ENCODE measurements around the gene RBM38. TPM values are rescaled to one million over a fixed set of nuclear protein-coding genes. Genes with fewer than 3 reads are reported as not detected.

The RBM38 gene
- total and polyA plus RNA-seq, 9 of the 15 experiments (the other 6 are each of a cell fraction or from before 2014, with no cell fraction given), result 0.28 to 82.4 (median 33.2) TPM

DNA sequence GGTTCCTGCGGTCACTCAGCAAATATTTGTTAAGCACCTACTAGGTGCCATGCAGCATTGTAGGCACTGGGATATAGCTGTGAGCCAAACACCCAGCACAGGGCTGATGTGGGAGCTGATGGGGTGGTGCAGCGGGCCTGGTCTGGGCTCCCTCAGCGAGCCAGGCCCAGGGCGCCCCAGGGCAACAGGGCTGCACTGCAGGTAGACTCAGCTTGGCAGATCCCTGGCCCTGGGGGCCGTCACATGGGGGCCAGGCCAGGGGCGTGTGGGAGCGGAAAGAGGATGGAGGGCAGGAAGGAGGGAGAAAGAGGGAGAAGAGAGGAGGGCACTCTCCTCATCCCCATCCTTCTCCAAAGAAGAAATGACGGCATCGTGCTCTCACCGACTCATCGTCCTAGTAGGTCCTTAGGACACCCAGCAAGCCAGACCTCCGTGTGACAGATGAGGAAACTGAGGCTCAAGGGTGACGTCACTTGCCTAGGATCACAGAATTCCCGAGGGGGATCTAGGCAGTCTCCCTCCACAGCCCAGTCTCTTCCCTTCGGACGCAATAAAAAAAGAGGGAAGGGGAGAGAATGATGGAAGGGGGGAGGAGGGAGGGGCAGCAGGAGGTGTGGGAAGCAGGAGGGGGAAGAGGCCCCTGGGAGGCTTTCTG, 53.3 kb downstream of the RBM38 start (continued):
- TF ChIP-seq, protein P1, sequence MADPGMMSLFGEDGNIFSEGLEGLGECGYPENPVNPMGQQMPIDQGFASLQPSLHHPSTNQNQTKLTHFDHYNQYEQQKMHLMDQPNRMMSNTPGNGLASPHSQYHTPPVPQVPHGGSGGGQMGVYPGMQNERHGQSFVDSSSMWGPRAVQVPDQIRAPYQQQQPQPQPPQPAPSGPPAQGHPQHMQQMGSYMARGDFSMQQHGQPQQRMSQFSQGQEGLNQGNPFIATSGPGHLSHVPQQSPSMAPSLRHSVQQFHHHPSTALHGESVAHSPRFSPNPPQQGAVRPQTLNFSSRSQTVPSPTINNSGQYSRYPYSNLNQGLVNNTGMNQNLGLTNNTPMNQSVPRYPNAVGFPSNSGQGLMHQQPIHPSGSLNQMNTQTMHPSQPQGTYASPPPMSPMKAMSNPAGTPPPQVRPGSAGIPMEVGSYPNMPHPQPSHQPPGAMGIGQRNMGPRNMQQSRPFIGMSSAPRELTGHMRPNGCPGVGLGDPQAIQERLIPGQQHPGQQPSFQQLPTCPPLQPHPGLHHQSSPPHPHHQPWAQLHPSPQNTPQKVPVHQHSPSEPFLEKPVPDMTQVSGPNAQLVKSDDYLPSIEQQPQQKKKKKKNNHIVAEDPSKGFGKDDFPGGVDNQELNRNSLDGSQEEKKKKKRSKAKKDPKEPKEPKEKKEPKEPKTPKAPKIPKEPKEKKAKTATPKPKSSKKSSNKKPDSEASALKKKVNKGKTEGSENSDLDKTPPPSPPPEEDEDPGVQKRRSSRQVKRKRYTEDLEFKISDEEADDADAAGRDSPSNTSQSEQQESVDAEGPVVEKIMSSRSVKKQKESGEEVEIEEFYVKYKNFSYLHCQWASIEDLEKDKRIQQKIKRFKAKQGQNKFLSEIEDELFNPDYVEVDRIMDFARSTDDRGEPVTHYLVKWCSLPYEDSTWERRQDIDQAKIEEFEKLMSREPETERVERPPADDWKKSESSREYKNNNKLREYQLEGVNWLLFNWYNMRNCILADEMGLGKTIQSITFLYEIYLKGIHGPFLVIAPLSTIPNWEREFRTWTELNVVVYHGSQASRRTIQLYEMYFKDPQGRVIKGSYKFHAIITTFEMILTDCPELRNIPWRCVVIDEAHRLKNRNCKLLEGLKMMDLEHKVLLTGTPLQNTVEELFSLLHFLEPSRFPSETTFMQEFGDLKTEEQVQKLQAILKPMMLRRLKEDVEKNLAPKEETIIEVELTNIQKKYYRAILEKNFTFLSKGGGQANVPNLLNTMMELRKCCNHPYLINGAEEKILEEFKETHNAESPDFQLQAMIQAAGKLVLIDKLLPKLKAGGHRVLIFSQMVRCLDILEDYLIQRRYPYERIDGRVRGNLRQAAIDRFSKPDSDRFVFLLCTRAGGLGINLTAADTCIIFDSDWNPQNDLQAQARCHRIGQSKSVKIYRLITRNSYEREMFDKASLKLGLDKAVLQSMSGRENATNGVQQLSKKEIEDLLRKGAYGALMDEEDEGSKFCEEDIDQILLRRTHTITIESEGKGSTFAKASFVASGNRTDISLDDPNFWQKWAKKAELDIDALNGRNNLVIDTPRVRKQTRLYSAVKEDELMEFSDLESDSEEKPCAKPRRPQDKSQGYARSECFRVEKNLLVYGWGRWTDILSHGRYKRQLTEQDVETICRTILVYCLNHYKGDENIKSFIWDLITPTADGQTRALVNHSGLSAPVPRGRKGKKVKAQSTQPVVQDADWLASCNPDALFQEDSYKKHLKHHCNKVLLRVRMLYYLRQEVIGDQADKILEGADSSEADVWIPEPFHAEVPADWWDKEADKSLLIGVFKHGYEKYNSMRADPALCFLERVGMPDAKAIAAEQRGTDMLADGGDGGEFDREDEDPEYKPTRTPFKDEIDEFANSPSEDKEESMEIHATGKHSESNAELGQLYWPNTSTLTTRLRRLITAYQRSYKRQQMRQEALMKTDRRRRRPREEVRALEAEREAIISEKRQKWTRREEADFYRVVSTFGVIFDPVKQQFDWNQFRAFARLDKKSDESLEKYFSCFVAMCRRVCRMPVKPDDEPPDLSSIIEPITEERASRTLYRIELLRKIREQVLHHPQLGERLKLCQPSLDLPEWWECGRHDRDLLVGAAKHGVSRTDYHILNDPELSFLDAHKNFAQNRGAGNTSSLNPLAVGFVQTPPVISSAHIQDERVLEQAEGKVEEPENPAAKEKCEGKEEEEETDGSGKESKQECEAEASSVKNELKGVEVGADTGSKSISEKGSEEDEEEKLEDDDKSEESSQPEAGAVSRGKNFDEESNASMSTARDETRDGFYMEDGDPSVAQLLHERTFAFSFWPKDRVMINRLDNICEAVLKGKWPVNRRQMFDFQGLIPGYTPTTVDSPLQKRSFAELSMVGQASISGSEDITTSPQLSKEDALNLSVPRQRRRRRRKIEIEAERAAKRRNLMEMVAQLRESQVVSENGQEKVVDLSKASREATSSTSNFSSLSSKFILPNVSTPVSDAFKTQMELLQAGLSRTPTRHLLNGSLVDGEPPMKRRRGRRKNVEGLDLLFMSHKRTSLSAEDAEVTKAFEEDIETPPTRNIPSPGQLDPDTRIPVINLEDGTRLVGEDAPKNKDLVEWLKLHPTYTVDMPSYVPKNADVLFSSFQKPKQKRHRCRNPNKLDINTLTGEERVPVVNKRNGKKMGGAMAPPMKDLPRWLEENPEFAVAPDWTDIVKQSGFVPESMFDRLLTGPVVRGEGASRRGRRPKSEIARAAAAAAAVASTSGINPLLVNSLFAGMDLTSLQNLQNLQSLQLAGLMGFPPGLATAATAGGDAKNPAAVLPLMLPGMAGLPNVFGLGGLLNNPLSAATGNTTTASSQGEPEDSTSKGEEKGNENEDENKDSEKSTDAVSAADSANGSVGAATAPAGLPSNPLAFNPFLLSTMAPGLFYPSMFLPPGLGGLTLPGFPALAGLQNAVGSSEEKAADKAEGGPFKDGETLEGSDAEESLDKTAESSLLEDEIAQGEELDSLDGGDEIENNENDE (IDR thresholded peaks at IDR 0.05; ENCODE audit: low read depth, low read length), result no peak
